Lung (tissue), 12 donors: ENCODE data around the gene TTC4. TPM values are rescaled to one million over a fixed set of nuclear protein-coding genes. Genes with fewer than 3 reads are reported as not detected.

Source experiments
- ATAC-seq: fragments of 200-7000 bp; cut with Tn5 transposase; one replicate; pipeline ENCODE4 v1.9.1; 2020; ENCODE audit warnings: moderate number of reproducible peaks; ENCODE audit not compliant: insufficient read depth, low FRiP score
- DNase-seq, 3 donors: peaks; one replicate each; pipeline ENCODE4 v3.0.0-alpha.2; 2013 to 2017
- H3K27ac ChIP-seq, 2 donors: one replicate each; pipeline ENCODE4 v1.5.1; 2013; ENCODE audit warnings: mild to moderate bottlenecking in 2 of 2, moderate library complexity in 2 of 2, control low read depth in 1 of 2, inconsistent platforms in 1 of 2, low read depth in 1 of 2, low read length in 1 of 2
- H3K27me3 ChIP-seq, 3 donors: one replicate each; pipeline ENCODE4 v1.5.1; 2013; ENCODE audit warnings: low read length in 2 of 3; ENCODE audit not compliant: control insufficient read depth in 3 of 3, insufficient read depth in 3 of 3
- H3K36me3 ChIP-seq, 4 donors: one replicate each; pipeline ENCODE4 v1.5.1; 2013; ENCODE audit warnings: low read length in 4 of 4, mild to moderate bottlenecking in 1 of 4, moderate library complexity in 1 of 4; ENCODE audit not compliant: control insufficient read depth in 4 of 4, insufficient read depth in 4 of 4
- H3K4me1 ChIP-seq, 5 donors: one replicate each; pipeline ENCODE4 v1.5.1; 2013; ENCODE audit warnings: low read length in 5 of 5, mild to moderate bottlenecking in 2 of 5, moderate library complexity in 1 of 5; ENCODE audit not compliant: control insufficient read depth in 5 of 5, insufficient read depth in 5 of 5
- H3K4me3 ChIP-seq: one replicate; pipeline ENCODE4 v1.5.1; 2013; ENCODE audit warnings: mild to moderate bottlenecking, control low read depth, moderate library complexity
- H3K9ac ChIP-seq, 2 donors: one replicate each; pipeline ENCODE4 v1.5.1; 2013; ENCODE audit warnings: low read length in 2 of 2, control low read depth in 1 of 2; ENCODE audit not compliant: insufficient read depth in 1 of 2
- H3K9me3 ChIP-seq, 4 donors: one replicate each; pipeline ENCODE4 v1.5.1; 2013; ENCODE audit warnings: low read length in 3 of 4, mild to moderate bottlenecking in 1 of 4, moderate library complexity in 1 of 4; ENCODE audit not compliant: control insufficient read depth in 4 of 4, insufficient read depth in 3 of 4
- CTCF ChIP-seq: IDR thresholded peaks from 2 replicates; pipeline ENCODE4 v1.5.1; 2012; ENCODE audit warnings: mild to moderate bottlenecking; ENCODE audit errors: control extremely low read depth, extremely low read depth
- WGBS, 2 donors: extraction: QIAGEN DNeasy Blood & Tissue Kit; methylation state at CpG; one replicate each; pipeline ENCODE4 v1.1.7; 2013; 5-methylcytosine and 5-hydroxymethylcytosine counted together
- polyA plus RNA-seq, 2 donors: library from polyadenylated mRNA; stranded (reverse); fragments of 200-250 nt; gene quantifications; one replicate each; pipeline ENCODE4 v1.2.1, GENCODE V29; 2013
- total RNA-seq, 2 donors: library from RNA; depleted of rRNA in 1 of 2; stranded (reverse); fragments of >200 nt in 1 of 2; gene quantifications; one replicate each; pipeline ENCODE4 v1.2.1, GENCODE V29; 2014 to 2021
- donor health status: control.
- donor health status: control.
- donor health status: Bipolar disorder and iron deficiency.
- donor health status: healthy.
- donor health status: DM: yes; HTN: yes; CAD: no.

TTC4 gene
- total and polyA plus RNA-seq, 4 donors = 11.6 to 18.4 (median 16.7) TPM

- Histone ChIP-seq H3K27ac (no peak overlapping the region), H3K9me3 (no peaks in the 10 kb centered on the region), H3K27me3 (no peaks in the 10 kb centered on the region), H3K36me3 (peaks cover 7 to 35% (median 22%) of the 10 kb centered on the region in 4 donors), H3K4me3 (no peak overlapping the region), H3K4me1 (peaks cover 0 to 3% (median 0%) of the 10 kb centered on the region in 5 donors), H3K9ac (no peak overlapping the region)
- 91 to 96% methylated on average over 3 of the region's 3 CpGs for WGBS, 2 donors
- no peak for DNase-seq
- TF ChIP-seq CTCF = no peak
- no peak for ATAC-seq
These were observed 29.0 kb downstream of the TTC4 start for GRCh38 chr1:54744696-54745095.

- H3K36me3 ChIP-seq = peaks cover 3 to 31% (median 17%) of the 10 kb centered on the region in 4 donors
- no peak overlapping the region for H3K9ac ChIP-seq
- 88 to 90% methylated on average over 6 of the region's 6 CpGs for WGBS, 2 donors
These were observed 29.6 kb downstream of the TTC4 start for GRCh38 chr1:54745274-54745673.

GRCh38 chr1:54745864-54746263 lies 30.2 kb downstream of the TTC4 start:
- Histone ChIP-seq H3K27me3 (no peaks in the 10 kb centered on the region), H3K36me3 (peaks cover 3 to 26% (median 15%) of the 10 kb centered on the region in 4 donors), H3K9me3 (no peaks in the 10 kb centered on the region), H3K4me3 (no peak overlapping the region), H3K9ac (no peak overlapping the region), H3K27ac (no peak overlapping the region), H3K4me1 (peaks cover 0 to 3% (median 0%) of the 10 kb centered on the region in 5 donors)
- DNase-seq (no peak), ATAC-seq (no peak)
- TF ChIP-seq CTCF = no peak
- 98 to 99% methylated on average over 4 of the region's 4 CpGs for WGBS, 2 donors

More at GRCh38 chr1:54745274-54745673, 29.6 kb downstream of the TTC4 start:
- Histone ChIP-seq H3K9me3 (no peaks in the 10 kb centered on the region), H3K27me3 (no peaks in the 10 kb centered on the region), H3K27ac (no peak overlapping the region), H3K4me1 (peaks cover 0 to 3% (median 0%) of the 10 kb centered on the region in 5 donors), H3K4me3 (no peak overlapping the region)
- DNase-seq (no peak), ATAC-seq (no peak)
- TF ChIP-seq CTCF = no peak

GRCh38 chr1:54748094-54748835 lies 32.6 kb downstream of the TTC4 start:
- peaks cover 0 to 10% (median 4%) of the 10 kb centered on the region in 4 donors for H3K36me3 ChIP-seq
- DNase-seq (no peak), ATAC-seq (no peak)
- 90% methylated on average over 14 of the region's 14 CpGs for WGBS, 2 donors
- no peak overlapping the region for H3K4me3 ChIP-seq
- H3K9ac ChIP-seq = no peak overlapping the region
- TF ChIP-seq CTCF = no peak
- H3K9me3 ChIP-seq = no peaks in the 10 kb centered on the region
- H3K27ac ChIP-seq = no peak overlapping the region
- no peaks in the 10 kb centered on the region for H3K27me3 ChIP-seq
- H3K4me1 ChIP-seq = peaks cover 0 to 3% (median 0%) of the 10 kb centered on the region in 5 donors
